Measurements from ENCODE around the gene KLF14. TPM values are rescaled to one million over a fixed set of nuclear protein-coding genes. Genes with fewer than 3 reads are reported as not detected.
"Not testable (repeated sequence)": the region's sequence is repeated elsewhere in the genome, so short reads cannot be mapped to it uniquely, and the experiment has no call there.

KLF14 gene
- 0.07 TPM in 1 of 2 replicates, not detected in the other for total RNA-seq

DNA sequence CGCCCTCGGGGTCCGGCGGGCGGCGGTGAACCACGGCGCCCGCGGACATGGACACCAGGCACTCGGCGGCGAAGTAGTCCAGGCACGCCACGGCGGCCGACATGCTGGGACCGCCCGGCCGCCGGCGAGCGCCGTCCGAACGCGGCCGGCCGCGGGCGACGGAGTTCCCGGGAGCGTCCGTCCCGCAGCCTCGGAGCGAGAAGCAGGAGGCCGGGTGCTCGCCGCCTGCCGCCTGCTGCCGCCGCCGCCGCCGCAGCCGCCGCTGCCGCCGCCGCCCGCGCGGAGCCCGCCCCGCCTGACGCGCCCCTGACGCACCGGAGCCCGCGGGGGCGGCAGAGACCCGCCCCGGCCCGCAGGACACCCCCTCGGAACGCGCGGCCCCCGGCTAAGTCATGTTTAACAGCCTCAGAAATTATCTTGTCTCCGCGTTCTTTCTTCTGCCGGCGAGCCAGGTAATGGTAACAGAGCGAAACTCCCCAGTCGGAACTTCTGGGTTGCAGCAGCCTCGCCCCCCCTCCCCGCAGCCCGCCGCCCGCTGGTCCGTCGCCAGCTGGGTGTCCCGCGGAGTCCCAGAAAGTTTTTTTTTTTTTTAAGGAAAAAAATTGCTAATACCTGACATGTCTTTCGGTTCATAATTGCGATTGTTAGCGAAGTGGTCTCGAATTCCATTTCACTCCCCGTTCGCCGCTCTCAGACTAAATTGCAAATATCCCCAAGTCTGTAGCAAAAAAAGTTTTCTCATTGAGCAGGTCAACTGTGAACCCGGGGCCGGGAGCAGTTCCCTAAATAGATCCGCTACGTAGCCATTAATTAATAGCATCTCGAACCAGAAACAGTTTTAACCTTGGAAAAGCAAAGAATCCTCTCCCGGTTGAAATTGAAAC lies at the start of gene KLF14:
KLF14 (minus strand) TSS at position 277 of the 884 bp plus-strand sequence; CDS start at position 103, 174 bp downstream.
- DNase-seq (ENCODE audit: low read depth) = no peak
- peaks cover 13% of the 10 kb centered on the region for H3K27me3 ChIP-seq (ENCODE audit: control insufficient read depth, insufficient read depth, low read length)
- H3K36me3 ChIP-seq (ENCODE audit: control insufficient read depth, insufficient read depth, low read length) = no peaks in the 10 kb centered on the region
- H3K4me3 ChIP-seq (ENCODE audit: low read depth, low read length) = peak within 1 kb of the TSS; percentile 61
- TF ChIP-seq, protein P1, sequence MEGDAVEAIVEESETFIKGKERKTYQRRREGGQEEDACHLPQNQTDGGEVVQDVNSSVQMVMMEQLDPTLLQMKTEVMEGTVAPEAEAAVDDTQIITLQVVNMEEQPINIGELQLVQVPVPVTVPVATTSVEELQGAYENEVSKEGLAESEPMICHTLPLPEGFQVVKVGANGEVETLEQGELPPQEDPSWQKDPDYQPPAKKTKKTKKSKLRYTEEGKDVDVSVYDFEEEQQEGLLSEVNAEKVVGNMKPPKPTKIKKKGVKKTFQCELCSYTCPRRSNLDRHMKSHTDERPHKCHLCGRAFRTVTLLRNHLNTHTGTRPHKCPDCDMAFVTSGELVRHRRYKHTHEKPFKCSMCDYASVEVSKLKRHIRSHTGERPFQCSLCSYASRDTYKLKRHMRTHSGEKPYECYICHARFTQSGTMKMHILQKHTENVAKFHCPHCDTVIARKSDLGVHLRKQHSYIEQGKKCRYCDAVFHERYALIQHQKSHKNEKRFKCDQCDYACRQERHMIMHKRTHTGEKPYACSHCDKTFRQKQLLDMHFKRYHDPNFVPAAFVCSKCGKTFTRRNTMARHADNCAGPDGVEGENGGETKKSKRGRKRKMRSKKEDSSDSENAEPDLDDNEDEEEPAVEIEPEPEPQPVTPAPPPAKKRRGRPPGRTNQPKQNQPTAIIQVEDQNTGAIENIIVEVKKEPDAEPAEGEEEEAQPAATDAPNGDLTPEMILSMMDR (IDR thresholded peaks at IDR 0.05; ENCODE audit: insufficient read depth, low read length, poor library complexity, severe bottlenecking) = no peak

DNA sequence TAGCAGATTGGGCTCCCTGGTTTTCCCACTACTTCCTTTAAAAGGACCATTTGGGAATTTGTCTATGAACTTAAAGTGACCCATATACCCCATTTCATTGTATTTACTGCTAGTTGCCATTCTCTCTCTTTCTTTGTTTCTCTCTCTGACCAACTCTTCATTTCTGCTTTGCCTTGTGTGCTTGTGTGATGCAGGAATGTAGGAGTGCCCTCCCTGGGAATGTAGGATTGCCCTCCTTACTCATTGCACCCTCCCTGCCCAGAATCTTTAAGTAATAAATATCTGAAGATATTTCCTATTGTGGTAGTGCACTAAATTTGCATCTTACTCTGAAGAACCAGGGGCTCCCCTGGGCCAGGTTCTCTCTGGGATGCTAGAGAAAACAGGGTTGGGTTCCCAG lies 47.3 kb upstream of the KLF14 start:
- no peaks in the 10 kb centered on the region for H3K36me3 ChIP-seq (ENCODE audit: control insufficient read depth, insufficient read depth, low read length)
- TF ChIP-seq, protein P1 (IDR thresholded peaks at IDR 0.05; ENCODE audit: insufficient read depth, low read length, poor library complexity, severe bottlenecking) = no peak
- H3K4me3 ChIP-seq (ENCODE audit: low read depth, low read length) = no peak overlapping the region
- no peak for DNase-seq (ENCODE audit: low read depth)
- H3K27me3 ChIP-seq (ENCODE audit: control insufficient read depth, insufficient read depth, low read length) = no peaks in the 10 kb centered on the region

DNA sequence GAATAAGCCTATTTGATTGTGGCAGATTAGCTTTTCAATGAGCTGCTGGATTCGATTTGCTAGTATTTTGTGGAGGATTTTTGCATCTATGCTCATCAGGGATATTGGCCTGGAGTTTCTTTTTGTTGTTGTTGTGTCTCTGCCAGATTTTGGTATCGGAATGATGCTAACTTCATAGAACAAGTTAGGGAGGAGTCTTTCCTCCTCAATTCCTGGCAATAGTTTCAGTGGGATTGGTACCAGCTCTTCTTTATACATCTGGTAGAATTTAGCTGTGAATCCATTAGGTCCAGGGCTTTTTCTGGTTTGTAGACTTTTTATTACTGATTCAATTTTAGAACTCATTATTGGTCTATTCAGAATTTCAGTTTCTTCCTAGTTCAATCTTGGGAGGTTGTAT lies 43.4 kb upstream of the KLF14 start:
- TF ChIP-seq, protein P1 (IDR thresholded peaks at IDR 0.05; ENCODE audit: insufficient read depth, low read length, poor library complexity, severe bottlenecking) = no peak
- no peaks in the 10 kb centered on the region for H3K27me3 ChIP-seq (ENCODE audit: control insufficient read depth, insufficient read depth, low read length)
- H3K4me3 ChIP-seq (ENCODE audit: low read depth, low read length) = no peak overlapping the region
- no peak for DNase-seq (ENCODE audit: low read depth)
- H3K36me3 ChIP-seq (ENCODE audit: control insufficient read depth, insufficient read depth, low read length) = no peaks in the 10 kb centered on the region

DNA sequence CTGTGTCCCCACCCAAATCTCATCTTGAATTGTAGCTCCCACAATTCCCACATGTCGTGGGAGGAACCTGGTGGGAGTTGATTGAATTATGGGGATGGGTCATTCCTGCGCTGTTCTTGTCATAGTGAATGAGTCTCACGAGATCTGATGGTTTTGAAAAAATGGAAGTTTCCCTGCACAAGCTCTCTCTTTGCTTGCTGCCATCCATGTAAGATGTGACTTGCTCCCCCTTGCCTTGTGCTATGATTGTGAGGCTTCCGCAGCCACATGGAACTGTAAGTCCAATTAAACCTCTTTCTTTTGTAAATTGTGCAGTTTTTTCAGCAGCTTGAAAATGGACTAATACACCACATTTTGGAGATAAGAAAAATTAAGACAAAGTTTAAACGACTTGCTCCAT lies 38.4 kb upstream of the KLF14 start:
- DNase-seq (ENCODE audit: low read depth); H3K4me3 ChIP-seq (ENCODE audit: low read depth, low read length): not testable (repeated sequence)

DNA sequence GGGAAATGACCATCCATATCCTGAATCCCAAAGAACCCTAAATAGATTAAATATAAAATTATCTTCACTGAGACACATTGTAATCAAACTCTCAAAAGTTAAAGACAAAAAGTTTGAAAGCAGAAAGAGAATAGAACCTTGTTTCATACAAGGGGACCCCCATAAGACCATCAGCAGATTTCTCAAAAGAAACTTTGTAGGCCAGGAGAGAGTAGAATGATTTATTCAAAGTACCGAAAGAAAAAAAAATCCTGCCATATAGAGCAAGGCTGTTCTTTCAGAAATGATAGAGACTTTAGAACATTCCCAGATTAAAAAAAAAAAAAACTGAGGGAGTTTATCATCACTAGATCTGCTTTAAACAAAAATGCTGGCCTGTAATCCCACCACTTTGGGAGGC lies 34.8 kb upstream of the KLF14 start:
- TF ChIP-seq, protein P1 (IDR thresholded peaks at IDR 0.05; ENCODE audit: insufficient read depth, low read length, poor library complexity, severe bottlenecking) = no peak
- Histone ChIP-seq H3K27me3 (ENCODE audit: control insufficient read depth, insufficient read depth, low read length) (no peaks in the 10 kb centered on the region), H3K4me3 (ENCODE audit: low read depth, low read length) (no peak overlapping the region), H3K36me3 (ENCODE audit: control insufficient read depth, insufficient read depth, low read length) (no peaks in the 10 kb centered on the region)
- DNase-seq (ENCODE audit: low read depth) = no peak

More for the DNA sequence above, 38.4 kb upstream of the KLF14 start:
- not testable (repeated sequence) for H3K27me3 ChIP-seq (ENCODE audit: control insufficient read depth, insufficient read depth, low read length); H3K36me3 ChIP-seq (ENCODE audit: control insufficient read depth, insufficient read depth, low read length)

DNA sequence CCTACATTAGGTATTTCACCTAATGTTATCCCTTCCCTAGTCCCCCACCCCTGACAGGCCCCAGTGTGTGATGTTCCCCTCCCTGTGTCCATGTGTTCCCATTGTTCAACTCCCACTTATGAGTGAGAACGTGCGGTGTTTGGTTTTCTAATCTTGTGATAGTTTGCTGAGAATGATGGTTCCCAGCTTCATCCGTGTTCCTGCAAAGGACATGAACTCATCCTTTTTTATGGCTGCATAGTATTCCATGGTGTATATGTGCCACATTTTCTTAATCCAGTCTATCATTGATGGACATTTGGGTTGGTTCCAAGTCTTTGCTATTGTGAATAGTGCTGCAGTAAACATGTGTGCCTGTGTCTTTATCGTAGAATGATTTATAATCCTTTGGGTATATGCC lies 30.6 kb upstream of the KLF14 start:
- not testable (repeated sequence) for H3K27me3 ChIP-seq (ENCODE audit: control insufficient read depth, insufficient read depth, low read length); DNase-seq (ENCODE audit: low read depth); H3K36me3 ChIP-seq (ENCODE audit: control insufficient read depth, insufficient read depth, low read length); H3K4me3 ChIP-seq (ENCODE audit: low read depth, low read length)
